ENCODE measurements around the gene B4GALT4.

The B4GALT4 gene

GRCh38 chr3:119236756-119237155 lies 3.9 kb downstream of the B4GALT4 start:
- DNase-seq (ENCODE audit: low read depth, low spot score), result no peak

DNA sequence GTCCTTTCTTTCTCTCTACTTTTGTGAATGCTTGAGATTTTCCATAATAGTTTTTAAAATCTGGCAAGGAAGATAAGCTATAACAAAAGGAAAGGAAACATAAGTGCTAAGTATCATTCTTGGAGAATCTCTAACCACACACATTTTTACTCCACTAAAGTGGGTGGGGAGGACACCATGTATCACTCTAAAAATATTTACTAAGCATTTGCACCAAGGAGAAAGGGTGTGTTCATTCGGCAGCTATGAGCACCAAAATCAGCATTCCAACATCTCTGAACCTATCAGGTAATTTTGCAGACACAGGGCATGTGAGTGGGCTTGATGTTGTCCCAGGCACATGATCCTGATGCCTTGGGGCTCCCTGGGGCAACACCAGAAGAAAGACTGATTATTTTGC lies 5.5 kb downstream of the B4GALT4 start:
- H3K36me3 ChIP-seq (ENCODE audit: insufficient read depth, insufficient read length, low read length), result peaks cover 56% of the 10 kb centered on the region
- TF ChIP-seq ZNF274 (IDR thresholded peaks at IDR 0.05; ENCODE audit: low read depth, low read length), result no peak
- no peak for TF ChIP-seq YY1 (IDR thresholded peaks at IDR 0.05; ENCODE audit: insufficient read depth, insufficient read length)
- TF ChIP-seq SUZ12 (IDR thresholded peaks at IDR 0.05; ENCODE audit: extremely low read depth, insufficient read depth, insufficient read length), result no peak
- no peak for DNase-seq (ENCODE audit: low read depth, low spot score)

More at GRCh38 chr3:119236756-119237155, 3.9 kb downstream of the B4GALT4 start:
- Histone ChIP-seq H3K9ac (ENCODE audit: insufficient read length, low read depth) (no peak overlapping the region), H3K36me3 (ENCODE audit: insufficient read depth, insufficient read length, low read length) (peaks cover 45% of the 10 kb centered on the region), H3K9me3 (ENCODE audit: insufficient read depth, low read length) (no peaks in the 10 kb centered on the region), H3K27me3 (ENCODE audit: insufficient read depth, insufficient read length) (no peaks in the 10 kb centered on the region), H3K4me3 (ENCODE audit: insufficient read length, low read depth) (no peak overlapping the region), H3K4me1 (ENCODE audit: insufficient read depth, insufficient read length) (no peaks in the 10 kb centered on the region)
- TF ChIP-seq SUZ12 (IDR thresholded peaks at IDR 0.05; ENCODE audit: extremely low read depth, insufficient read depth, insufficient read length) (no peak), YY1 (IDR thresholded peaks at IDR 0.05; ENCODE audit: insufficient read depth, insufficient read length) (no peak), ZNF274 (IDR thresholded peaks at IDR 0.05; ENCODE audit: low read depth, low read length) (no peak)

DNA sequence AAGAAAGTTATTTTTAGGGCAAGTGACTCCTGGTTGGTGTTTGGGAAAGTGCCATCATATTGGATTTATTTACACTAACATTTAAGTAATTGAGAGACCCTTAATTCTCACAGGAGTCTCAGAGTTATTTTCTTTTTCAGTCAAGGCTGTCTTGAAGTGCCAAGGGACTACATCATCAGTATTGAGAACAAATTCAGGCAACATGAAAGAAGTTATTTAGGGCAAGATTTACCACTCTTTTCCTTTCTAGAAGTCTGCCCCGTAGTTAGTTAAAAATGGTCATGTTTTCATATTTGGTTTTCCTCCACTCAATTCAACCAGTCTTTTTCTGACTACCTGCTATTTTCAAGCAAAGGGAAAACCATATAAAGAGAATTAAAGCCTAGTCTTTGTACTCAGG lies 6.1 kb downstream of the B4GALT4 start:
- Histone ChIP-seq H3K27me3 (ENCODE audit: insufficient read depth, insufficient read length) (no peaks in the 10 kb centered on the region), H3K4me1 (ENCODE audit: insufficient read depth, insufficient read length) (no peaks in the 10 kb centered on the region), H3K4me3 (ENCODE audit: insufficient read length, low read depth) (no peak overlapping the region), H3K9me3 (ENCODE audit: insufficient read depth, low read length) (no peaks in the 10 kb centered on the region), H3K36me3 (ENCODE audit: insufficient read depth, insufficient read length, low read length) (peaks cover 62% of the 10 kb centered on the region), H3K9ac (ENCODE audit: insufficient read length, low read depth) (no peak overlapping the region)
- TF ChIP-seq YY1 (IDR thresholded peaks at IDR 0.05; ENCODE audit: insufficient read depth, insufficient read length) (no peak), SUZ12 (IDR thresholded peaks at IDR 0.05; ENCODE audit: extremely low read depth, insufficient read depth, insufficient read length) (no peak), ZNF274 (IDR thresholded peaks at IDR 0.05; ENCODE audit: low read depth, low read length) (no peak)
- no peak for DNase-seq (ENCODE audit: low read depth, low spot score)

More for the DNA sequence above, 5.5 kb downstream of the B4GALT4 start:
- no peak overlapping the region for H3K4me3 ChIP-seq (ENCODE audit: insufficient read length, low read depth)
- H3K9ac ChIP-seq (ENCODE audit: insufficient read length, low read depth), result no peak overlapping the region
- H3K27me3 ChIP-seq (ENCODE audit: insufficient read depth, insufficient read length), result no peaks in the 10 kb centered on the region
- H3K4me1 ChIP-seq (ENCODE audit: insufficient read depth, insufficient read length), result no peaks in the 10 kb centered on the region
- no peaks in the 10 kb centered on the region for H3K9me3 ChIP-seq (ENCODE audit: insufficient read depth, low read length)

- Histone ChIP-seq H3K4me1 (ENCODE audit: insufficient read depth, insufficient read length) (no peaks in the 10 kb centered on the region), H3K9me3 (ENCODE audit: insufficient read depth, low read length) (no peaks in the 10 kb centered on the region), H3K4me3 (ENCODE audit: insufficient read length, low read depth) (no peak overlapping the region), H3K9ac (ENCODE audit: insufficient read length, low read depth) (no peak overlapping the region), H3K36me3 (ENCODE audit: insufficient read depth, insufficient read length, low read length) (peaks cover 91% of the 10 kb centered on the region), H3K27me3 (ENCODE audit: insufficient read depth, insufficient read length) (no peaks in the 10 kb centered on the region)
- DNase-seq (ENCODE audit: low read depth, low spot score), result no peak
- no peak for TF ChIP-seq YY1 (IDR thresholded peaks at IDR 0.05; ENCODE audit: insufficient read depth, insufficient read length)
- TF ChIP-seq ZNF274 (IDR thresholded peaks at IDR 0.05; ENCODE audit: low read depth, low read length), result no peak
- no peak for TF ChIP-seq SUZ12 (IDR thresholded peaks at IDR 0.05; ENCODE audit: extremely low read depth, insufficient read depth, insufficient read length)
Observed at GRCh38 chr3:119230745-119231144, 9.9 kb downstream of the B4GALT4 start.

DNA sequence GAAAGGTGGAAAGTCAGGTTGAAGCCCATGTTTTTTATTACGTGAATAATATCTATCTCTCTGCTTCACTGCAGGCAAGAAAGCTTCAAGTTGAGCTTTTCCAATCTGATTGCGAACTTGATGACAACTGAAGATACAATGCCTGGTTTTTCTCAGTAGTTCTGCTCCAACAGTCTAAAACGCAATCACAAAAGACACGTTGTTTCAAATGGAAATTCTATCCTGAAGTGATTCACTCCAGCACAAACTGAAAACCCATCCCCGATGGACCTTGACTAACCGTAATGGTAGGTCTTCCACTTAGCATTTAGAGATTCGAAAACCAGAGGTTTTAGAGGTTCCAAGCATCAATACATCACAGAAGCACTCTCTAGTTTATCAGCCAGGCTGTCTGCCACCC lies 10.6 kb downstream of the B4GALT4 start:
- Histone ChIP-seq H3K9ac (ENCODE audit: insufficient read length, low read depth) (no peak overlapping the region), H3K4me3 (ENCODE audit: insufficient read length, low read depth) (no peak overlapping the region), H3K27me3 (ENCODE audit: insufficient read depth, insufficient read length) (no peaks in the 10 kb centered on the region), H3K4me1 (ENCODE audit: insufficient read depth, insufficient read length) (no peaks in the 10 kb centered on the region), H3K36me3 (ENCODE audit: insufficient read depth, insufficient read length, low read length) (peaks cover 88% of the 10 kb centered on the region), H3K9me3 (ENCODE audit: insufficient read depth, low read length) (no peaks in the 10 kb centered on the region)
- no peak for TF ChIP-seq ZNF274 (IDR thresholded peaks at IDR 0.05; ENCODE audit: low read depth, low read length)
- TF ChIP-seq SUZ12 (IDR thresholded peaks at IDR 0.05; ENCODE audit: extremely low read depth, insufficient read depth, insufficient read length), result no peak
- no peak for TF ChIP-seq YY1 (IDR thresholded peaks at IDR 0.05; ENCODE audit: insufficient read depth, insufficient read length)
- no peak for DNase-seq (ENCODE audit: low read depth, low spot score)

DNA sequence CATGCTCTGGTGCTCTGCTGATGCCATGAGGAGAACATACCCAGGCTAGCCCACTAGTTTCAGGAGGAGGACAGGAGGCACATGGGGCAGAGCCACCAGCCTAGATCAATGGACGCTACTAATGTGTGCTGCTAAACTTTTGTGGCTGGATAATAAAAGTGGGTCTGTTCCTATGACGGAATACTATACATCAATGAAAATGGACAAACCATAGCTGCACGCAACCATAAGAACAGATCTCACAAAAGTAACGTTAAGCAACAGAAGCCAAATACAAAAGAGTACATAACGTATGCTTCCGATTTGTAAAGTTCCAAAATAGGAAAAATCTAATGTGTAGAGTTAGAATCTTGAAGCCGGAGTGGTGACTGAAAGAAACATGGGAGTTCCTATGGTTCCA lies 11.5 kb downstream of the B4GALT4 start:
- Histone ChIP-seq H3K36me3 (ENCODE audit: insufficient read depth, insufficient read length, low read length) (peaks cover 79% of the 10 kb centered on the region), H3K9ac (ENCODE audit: insufficient read length, low read depth) (no peak overlapping the region), H3K4me1 (ENCODE audit: insufficient read depth, insufficient read length) (no peaks in the 10 kb centered on the region), H3K27me3 (ENCODE audit: insufficient read depth, insufficient read length) (no peaks in the 10 kb centered on the region), H3K4me3 (ENCODE audit: insufficient read length, low read depth) (no peak overlapping the region), H3K9me3 (ENCODE audit: insufficient read depth, low read length) (no peaks in the 10 kb centered on the region)
- TF ChIP-seq SUZ12 (IDR thresholded peaks at IDR 0.05; ENCODE audit: extremely low read depth, insufficient read depth, insufficient read length) (no peak), ZNF274 (IDR thresholded peaks at IDR 0.05; ENCODE audit: low read depth, low read length) (no peak), YY1 (IDR thresholded peaks at IDR 0.05; ENCODE audit: insufficient read depth, insufficient read length) (no peak)
- DNase-seq (ENCODE audit: low read depth, low spot score), result no peak

DNA sequence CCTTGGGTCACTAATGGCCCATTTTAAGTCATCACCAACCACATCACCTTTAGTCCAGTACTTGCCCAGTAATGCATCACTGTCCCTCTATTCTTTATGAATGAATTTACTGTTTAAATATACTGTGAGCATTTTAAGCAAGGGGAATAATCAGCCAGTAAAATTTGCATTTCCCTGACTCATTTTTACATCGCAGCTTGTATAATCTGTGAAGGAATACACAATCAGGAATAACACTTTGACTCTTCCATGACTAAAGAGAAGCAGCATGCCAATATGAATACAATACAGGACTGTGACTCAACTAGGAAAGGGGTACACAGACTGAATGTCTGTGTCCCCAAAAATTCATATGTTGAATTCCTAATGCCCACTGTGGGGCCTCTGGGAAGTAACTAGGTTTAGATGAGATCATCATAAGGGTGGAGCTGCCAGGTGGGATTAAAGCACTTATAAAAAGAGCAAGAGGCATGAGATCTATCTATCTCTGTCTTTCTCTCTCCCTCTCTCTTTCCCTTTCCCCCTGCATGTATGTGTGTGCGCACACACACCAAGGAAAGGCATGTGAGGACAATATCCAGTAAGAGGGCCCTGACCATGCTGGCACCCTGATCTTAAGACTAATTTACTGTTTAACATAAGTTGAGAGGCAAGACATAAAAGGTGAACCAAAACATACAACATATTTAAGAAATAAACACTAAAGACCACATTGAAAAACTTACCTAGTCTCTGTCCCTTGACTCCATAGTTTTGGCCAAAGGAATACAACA lies 12.1 kb downstream of the B4GALT4 start:
- Histone ChIP-seq H3K9ac (ENCODE audit: insufficient read length, low read depth) (no peak overlapping the region), H3K4me3 (ENCODE audit: insufficient read length, low read depth) (no peak overlapping the region), H3K4me1 (ENCODE audit: insufficient read depth, insufficient read length) (no peaks in the 10 kb centered on the region), H3K27me3 (ENCODE audit: insufficient read depth, insufficient read length) (no peaks in the 10 kb centered on the region), H3K36me3 (ENCODE audit: insufficient read depth, insufficient read length, low read length) (peaks cover 79% of the 10 kb centered on the region), H3K9me3 (ENCODE audit: insufficient read depth, low read length) (no peaks in the 10 kb centered on the region)
- DNase-seq (ENCODE audit: low read depth, low spot score), result no peak
- TF ChIP-seq YY1 (IDR thresholded peaks at IDR 0.05; ENCODE audit: insufficient read depth, insufficient read length) (no peak), SUZ12 (IDR thresholded peaks at IDR 0.05; ENCODE audit: extremely low read depth, insufficient read depth, insufficient read length) (no peak), ZNF274 (IDR thresholded peaks at IDR 0.05; ENCODE audit: low read depth, low read length) (no peak)

Data from NT2/D1 (cell line).